GM19328 (cell line): ENCODE data around the gene IQSEC1.

Experiments
- ATAC-seq: cut with Tn5 transposase; IDR thresholded peaks from one replicate; pipeline ENCODE4 v1.9.1; 2021; ENCODE audit warnings: mild to moderate bottlenecking, moderate library complexity; ENCODE audit not compliant: unreplicated experiment

Gene IQSEC1

DNA sequence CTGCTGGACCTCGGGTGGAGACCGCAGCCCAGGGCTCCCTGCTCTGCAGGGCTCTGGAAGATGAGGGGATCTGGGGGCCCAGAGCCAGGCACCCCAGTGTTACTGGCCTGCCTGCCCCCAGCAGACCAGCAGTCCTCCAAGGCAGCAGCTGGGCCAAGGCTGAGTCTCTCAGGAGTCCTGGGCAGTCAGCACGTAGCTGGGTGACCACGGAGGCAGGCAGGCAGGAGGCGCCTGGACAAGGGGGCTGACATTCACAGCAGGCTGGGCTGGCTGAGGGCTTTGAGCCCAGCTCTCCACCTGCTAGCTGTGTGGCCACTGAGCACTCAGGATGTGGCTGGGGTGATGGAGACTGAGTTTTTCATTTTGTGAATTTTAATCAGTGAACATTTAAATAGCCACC, 67.9 kb downstream of the IQSEC1 start:
- ATAC-seq: no peak

DNA sequence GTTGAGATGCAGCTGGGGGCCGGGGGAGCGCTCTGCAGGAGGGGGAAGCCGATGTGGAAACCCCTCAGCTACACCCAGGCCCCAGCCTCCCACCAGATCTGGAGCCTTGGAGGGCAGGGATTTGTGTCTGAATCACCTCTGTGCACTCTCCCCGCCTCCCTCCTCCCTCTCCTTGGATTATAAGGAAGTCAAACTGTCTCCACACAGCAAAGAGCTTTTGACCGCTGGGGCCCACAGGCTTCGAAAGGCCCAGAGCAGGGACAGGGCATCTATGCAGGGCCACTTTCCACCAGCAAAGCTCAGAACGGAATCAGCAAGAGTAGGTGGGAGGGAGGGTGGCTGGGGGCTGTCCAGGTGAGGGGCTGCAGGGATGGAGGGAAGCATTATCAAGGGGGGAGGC, 68.9 kb downstream of the IQSEC1 start:
- ATAC-seq: no peak

DNA sequence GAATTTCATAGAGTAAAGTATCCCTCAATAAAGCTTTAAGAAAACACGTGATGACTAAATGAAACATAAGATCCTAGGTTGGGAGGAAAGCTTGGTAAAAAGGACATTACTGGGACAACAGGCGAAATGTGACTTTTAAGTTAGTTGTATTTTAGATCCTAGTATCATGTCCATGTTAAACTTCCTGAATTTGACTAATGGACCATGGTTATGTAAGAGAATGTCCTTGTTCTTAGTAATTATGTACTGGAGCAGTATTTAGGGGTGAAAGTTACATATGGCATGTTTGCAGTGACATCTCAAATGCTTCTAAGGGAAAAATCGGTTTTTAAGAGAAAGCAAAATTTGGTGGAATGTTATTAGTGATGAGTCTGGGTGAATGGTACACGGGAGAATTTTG, 69.6 kb downstream of the IQSEC1 start:
- no peak for ATAC-seq

DNA sequence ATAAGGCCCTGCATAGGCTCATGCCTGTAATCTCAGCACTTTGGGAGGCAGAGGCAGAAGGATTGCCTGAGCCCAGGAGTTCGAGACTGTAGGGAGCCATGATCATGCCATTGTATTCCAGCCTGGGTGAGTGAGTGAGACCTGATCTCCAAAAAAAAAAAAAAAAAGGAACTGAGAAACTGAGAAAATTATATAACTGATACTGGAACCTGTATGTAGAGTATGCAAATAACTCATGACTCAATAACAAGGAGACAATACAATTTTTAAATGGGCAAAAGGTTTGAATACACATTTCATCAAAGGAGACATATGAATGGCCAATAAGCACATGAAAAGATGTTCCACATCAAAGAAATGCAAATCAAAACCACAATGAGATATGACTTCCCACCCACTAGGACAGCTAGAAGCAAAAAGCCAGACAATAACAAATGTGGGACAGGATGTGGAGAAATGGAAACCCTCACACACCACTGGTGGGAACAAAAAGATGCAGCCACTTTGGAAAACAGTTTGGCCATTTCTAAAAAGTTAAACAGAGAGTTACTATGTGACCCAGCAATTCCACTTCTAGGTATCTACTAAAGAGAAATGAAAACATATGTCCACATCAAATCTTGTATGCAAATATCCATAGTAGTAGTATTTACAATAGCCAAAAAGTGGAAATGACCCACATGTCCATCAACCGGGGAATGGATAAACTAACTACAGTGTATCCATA, 70.7 kb downstream of the IQSEC1 start:
- peak; percentile 52 for ATAC-seq

DNA sequence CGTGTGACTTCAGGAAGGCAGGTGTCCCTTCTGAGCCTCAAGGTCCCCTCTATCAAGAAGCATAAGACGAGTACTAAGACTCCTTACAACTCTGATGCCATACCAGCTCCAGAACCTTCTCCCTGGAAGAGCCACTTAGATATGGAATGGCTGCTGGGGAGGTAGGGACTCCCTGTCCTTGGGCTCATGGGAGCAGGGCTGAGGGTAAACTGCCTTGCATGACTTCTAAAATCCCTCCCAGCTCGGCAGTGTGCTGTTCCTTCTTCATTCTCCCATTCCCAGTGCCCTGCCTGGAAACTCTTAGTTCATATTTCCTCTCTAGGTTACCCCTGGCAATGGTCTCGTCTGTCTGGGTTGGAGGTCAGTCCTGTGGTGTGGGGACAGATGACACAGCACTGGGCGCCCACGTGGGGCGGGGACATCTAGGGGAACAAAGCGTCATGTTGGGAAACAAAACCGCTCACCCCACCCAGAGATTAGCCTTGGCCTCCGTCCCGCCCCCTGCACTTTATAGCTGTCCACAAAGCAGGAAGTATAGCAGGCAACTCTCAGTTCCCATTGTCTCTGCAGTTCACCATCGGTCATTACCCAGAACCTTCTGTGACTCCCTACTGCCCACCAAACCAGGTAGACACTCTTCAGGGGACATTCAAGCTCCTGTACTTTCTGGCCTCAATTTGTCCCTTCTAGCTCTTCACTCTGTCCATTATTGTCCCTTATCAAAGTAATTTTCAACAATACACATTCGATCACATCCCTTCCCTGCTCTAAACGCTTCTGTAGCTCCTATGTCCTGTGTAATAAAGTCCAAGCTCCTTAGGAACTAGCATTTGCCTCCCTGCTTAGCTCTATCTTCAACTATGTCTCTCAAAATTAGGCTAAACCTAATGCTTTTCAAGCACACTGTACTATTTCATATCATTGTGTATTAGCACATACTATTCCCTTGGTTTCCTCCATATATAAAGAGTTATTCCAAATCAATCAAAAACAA, 73.8 kb downstream of the IQSEC1 start:
- peak; percentile 38 for ATAC-seq

DNA sequence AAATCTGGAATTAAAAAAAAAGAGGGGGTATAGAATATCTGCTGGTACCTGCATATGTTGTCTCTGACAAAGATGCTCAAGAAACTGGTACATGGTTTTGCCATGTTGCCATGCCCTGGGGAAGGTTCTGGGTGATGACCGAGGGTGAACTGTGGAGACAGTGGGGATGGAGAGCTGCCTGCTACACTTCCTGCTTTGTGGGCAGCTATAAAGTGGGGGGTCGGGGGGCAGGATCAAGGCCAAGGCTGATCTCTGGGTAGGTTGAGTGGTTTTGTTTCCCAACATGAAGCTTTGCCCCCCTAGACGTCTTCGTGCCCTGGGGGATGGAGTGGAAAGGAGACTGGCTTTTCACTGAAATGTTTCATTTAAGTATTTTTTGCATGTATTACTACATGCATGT, 74.6 kb downstream of the IQSEC1 start:
- no peak for ATAC-seq

DNA sequence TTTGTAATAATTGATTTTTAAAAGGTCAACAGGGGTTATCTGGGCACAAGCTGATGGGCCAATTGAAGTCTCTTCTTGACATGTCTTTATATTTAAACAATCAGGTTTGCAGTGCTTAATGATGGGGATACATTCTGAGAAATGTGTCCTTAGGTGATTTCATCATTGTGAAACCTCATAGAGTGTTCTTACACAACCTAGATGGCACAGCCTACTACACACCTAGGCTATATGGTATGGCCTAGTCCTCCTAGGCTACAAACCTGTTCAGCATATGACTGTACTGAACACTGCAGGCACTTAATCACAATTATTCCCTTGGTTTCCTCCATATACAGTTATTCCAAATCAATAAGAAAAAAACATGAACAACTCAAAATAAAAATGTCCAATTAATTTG, 75.8 kb downstream of the IQSEC1 start:
- no peak for ATAC-seq

DNA sequence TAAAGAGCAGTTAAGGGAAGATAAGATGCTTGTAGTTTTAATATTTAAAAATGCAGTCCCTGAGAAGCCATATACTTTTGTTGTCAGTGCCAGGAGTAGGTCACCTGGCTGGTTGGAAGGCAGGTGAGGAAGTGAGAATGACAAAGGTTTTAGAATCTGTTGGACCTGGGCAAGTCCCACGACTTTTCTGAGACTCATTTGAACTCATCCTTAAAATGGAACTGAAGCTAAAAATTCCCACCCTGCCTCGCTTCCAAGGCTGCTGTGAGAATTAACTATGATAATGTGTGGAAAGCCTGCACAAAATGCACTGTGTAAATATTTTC, 77.1 kb downstream of the IQSEC1 start:
- ATAC-seq: no peak

DNA sequence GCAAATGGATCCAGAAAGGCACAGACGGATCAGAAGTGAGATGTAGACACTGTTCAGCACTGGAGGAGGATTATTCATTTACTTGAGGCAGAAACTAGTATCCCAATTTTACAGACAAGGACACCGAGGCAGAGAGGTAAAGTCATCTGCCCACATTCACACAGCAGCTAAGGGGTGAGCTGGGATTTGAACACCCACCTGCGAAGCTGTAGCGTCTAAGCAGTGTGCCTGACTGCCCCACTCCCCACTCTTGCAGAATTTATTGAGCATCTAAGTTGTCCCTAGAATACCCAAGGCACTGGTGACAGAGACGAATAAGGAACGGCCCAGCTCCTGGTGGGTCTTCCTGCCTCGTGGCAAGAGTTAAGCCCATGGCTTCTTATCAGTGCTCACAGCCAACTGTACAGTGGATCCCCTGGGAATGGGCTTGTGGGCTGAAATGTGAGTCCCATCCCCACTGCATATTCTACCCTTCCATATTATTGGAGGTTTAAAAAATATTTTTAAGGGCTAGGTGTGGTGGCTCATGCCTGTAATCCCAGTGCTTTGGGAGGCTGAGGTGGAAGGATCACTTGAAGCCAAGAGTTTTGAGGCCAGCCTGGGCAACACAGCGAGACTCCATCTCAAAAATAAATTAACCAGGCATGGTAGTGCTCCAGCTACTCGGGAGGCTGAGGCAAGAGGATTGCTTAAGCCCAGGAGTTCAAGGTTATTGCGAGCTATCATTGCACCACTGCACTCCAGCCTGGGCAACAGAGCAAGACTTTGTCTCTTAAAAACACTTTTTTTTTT, 77.6 kb downstream of the IQSEC1 start:
- no peak for ATAC-seq

DNA sequence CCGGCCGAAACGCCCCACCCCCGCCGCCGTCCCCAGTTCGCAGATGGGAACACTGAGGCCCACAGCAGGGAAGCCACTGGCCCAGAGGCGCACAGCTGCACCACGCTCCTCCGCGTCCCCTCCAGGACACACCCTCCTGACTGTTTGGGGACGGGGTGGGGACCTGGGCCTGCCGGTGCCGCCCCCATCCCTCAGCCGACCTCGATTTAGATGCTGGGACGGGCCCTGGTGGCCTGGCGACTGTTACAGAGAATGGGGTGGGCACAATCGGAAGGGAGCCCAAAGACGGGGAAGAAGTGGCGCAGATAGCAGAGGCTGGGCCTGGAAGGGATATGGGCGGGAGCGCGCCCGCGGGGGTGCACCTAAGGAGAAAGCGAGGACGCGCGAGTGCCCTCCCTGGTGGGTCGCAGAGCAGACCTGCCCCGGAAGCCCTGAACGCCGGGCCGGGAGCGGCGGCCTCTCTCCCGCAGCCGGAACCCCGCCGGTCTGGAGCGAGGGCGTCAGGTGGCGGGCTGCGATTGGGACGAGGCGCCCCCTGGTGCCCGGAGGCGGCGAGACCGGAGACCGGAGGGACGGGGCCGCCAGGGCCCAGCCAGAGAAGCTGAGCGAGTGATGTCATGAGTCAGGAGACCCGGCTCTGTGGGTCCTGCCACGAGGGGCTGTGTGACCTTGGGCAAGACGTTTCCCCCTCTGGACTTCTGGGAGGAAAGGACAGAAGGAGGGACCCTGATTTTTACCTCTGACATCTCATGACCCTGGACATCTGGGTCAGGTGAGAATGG, 78.4 kb downstream of the IQSEC1 start:
- ATAC-seq: peak; percentile 62

DNA sequence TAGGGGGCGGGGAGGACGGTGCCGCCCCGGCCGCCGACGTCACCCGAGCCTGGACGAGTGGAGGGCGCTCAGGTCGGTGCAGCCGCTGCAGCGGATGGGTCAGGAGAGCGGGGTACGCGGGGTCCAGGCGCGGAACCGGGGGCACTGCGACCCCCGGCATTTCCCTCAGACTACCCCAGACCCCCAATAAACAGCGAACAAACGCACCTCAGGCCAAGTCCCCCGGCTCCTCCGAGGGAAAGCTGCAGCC, 78.9 kb downstream of the IQSEC1 start:
- ATAC-seq: no peak

DNA sequence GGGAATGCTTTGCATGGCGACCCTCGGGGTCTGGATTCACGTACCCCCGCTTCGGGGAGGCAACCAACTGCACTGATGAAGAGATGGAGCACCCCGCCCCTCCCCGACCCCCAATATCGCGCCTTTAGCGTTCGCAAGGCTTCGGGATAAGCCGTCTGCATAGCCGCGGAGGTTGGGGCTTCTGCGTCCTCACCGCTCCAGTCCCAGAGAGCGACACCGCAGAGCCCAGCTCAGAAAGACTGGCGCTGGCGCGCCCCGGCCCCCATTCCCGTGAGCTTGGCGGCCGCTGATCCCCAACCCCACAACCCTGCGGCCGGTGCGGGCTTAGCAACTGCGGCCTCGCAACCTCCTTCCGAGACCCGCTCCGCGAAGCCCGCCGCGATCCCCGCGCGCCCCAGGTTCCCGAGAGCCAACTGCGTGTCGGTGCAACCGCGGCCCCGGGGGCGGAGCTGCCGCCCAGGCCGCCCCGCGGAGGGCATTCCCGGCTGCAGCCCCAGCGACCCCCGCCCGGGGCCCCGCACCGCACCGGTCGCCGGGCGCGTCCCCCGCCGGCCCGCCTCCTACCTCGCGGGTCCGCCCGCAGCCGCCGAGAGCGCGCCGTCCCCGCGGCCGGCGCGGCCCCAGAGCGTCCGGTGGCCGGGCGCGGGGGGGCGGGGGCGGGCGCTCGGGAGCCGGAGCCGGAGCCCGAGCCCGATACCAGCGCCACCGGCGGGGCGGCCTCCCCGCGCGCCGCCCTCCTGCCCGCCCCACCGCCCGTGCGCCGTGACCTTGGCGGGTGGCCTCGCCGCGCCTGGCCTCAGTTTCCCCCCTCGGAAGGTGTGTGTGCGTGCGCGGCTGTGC, 79.5 kb downstream of the IQSEC1 start:
- no peak for ATAC-seq

DNA sequence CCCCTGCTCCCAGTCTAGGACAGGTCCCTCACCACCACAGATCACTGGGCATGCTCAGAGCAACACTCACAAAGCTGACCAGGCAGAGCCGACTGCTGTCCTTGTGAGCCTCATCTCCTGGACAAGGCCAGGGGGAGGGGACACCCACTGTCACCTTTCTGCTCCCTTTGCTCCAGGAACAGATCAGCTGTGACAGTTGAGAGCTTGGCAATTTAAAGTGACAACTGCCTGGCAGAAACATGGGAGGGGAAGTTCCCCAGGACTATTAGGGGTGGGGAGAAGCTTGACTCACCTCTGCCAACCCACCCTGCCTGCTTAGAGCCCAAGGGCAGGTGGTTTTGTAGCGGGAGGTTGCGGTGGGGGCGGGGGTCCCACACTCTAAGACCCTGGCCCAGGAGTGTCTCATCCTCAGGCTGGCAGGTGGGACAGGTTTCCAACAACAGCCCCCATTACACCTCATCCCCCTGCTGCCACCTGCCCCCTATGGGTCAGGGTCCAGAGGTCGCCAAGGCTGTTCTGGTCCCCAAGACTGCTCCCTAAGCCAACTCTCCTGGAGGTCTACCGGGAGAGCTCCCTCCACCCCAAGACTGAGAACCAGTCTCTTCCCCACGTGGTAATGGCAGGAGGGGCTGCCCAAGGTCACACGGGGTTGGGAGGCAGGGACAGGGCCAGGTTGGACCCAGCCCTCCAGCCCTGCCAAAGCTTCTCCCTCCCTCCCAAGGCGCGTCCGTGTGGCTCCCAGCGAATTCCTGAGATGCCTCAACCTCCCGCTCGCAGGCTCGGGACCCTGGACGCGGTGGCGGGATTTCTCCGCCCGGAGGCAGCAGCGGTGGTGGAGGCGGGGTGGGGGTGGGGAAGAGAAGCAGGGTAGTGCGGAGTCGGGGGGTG, 80.4 kb downstream of the IQSEC1 start:
- no peak for ATAC-seq

DNA sequence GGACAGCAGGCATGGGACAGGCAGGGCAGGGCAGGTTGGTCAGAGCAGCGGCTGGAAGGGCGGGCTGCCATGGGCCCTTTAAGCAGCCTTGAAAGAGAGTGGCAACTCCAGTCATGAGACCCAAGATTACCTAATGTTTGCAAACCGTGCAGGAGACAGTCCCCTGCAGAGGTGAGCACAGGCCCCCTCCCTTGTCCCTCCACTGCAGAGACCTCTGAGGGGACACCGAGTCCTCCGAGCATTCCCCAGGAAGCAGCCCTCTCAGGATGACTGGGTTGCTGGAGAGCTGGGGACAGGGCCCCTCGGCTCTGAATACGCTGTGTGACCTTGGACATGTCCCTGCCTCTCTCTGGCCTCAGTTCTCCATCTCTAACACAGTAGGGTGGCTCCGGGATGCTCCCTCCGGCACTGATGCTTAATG, 81.4 kb downstream of the IQSEC1 start:
- ATAC-seq: no peak

DNA sequence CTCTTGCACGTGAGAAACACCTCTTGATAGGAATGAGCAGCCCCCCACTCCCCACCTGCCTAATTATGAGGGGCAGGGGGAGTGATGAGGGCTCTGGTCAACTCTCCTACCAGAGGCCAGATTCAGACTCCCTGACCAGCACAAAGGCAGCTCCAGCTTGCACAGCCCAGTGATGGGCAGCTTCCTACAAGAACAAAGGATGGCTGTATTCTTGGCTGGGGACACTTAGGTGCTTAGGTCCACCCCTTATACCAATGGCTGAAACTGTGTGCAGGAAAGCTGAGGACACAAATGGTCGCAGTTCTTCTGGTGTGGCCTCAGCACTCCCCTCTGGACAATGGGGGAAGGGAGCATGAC, 81.8 kb downstream of the IQSEC1 start:
- ATAC-seq: no peak

DNA sequence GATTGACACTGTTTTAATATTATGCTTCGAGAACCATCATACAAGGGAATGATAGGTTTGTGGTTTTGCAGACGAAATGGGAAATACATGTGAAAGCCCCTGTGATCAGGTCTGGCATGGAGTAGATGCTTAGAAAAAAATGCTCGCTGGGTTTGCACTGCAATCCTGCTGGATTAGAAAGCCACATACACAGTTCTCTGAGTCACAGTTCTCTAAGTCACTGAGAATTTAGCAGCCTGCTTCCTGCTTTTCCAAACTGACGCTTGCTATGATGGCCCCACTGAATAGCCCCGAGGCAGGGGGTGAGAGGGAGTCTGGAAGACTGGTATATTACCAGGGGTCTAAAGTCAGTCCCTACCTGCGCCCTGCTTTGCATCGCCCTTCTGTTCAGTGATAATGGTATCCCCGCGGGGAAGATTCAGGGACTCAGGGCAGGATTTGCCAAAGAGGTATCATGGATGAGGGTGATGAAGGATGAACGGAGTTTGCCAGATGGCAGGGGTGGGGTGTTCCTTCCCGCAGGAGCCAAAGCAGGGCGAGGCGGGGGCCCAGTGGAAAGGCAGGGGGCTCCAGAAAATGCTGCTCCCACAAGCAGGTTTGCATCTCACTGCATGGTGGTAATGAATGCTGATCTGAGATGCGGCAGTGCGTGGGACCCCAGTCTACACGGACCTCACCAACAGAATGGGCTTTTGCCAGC, 82.3 kb downstream of the IQSEC1 start:
- no peak for ATAC-seq

DNA sequence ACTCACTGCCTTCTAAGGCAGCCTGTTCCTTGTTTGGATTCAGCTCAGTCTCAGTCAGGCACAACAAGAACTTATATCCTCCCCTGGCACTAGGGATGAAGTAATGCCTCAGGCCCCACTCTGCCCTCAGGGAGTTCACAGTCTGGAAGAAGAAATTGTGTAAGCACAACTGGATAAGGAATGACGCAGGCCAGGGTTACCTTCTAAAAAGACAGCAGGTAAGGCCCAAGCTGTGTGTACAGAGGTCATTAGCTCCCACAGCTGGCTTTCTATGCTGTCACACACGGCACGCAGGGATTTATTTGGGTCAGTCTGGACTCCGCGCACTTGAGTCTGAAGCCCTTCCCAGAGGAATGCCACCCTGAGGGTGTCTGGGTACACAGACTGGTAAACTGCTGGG, 82.9 kb downstream of the IQSEC1 start:
- no peak for ATAC-seq

DNA sequence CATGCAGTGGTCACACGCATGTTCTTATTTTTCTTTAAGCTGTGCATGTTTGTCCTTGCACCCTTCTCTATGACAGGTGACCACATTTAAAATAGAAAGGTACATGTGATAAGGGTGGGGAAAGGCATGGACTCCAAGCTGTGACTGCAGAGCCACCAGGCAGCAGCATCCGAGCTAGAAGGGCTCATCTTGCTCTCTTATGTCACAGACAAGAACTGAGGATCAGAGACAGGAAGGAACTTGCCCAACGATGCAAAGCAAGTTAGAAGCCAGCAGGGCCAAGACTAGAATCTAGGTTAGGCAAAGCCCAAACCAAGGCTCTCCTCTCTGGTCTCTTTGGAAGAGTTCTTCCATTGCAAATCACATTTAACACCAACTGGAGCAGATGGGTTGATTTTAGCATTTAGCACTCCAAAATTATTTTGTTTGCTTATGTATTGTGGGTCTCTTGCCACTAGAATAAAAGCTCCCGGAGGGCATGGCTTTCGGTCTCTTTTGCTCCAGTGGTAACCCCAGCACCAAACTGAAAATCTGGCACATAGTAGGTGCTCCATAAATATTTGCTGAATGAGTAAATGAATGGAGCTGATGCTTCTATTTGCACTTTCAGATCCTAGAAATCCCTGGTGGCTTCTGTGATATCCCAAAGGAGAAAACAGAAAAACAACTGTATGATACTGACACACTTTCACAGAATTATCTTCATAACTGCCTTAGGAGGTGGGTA, 84.3 kb downstream of the IQSEC1 start:
- ATAC-seq: no peak
